ENCODE results near the gene RTP4. TPM values are rescaled to one million over a fixed set of nuclear protein-coding genes. Genes with fewer than 3 reads are reported as not detected.

RTP4 gene
- polyA plus RNA-seq: 1 to 10 TPM in 1 of 2 donors, under 1 TPM in 1; 0.90 to 1.2 TPM

GRCh38 chr3:187368251-187369088, at the start of gene RTP4:
RTP4 (plus strand) TSS chr3:187368385; CDS start chr3:187368442, 57 bp downstream.
- Histone ChIP-seq H3K9me3 (ENCODE audit: control insufficient read depth in 2 of 2, insufficient read depth in 1 of 2, low read depth in 1 of 2, low read length in 1 of 2) (no peaks in the 10 kb centered on the region), H3K36me3 (ENCODE audit: control insufficient read depth in 2 of 2, insufficient read depth in 2 of 2, low read length in 1 of 2) (no peaks in the 10 kb centered on the region), H3K4me3 (ENCODE audit: low read depth in 1 of 2, low read length in 2 of 2) (peak within 1 kb of the TSS; percentile 43 to 53), H3K4me1 (ENCODE audit: control insufficient read depth in 2 of 2, insufficient read depth in 2 of 2, low read length in 1 of 2) (peaks cover 0 to 6% of the 10 kb centered on the region in 2 donors), H3K27me3 (ENCODE audit: control insufficient read depth in 1 of 2, insufficient read depth in 2 of 2, low read length in 2 of 2) (no peaks in the 10 kb centered on the region), H3K27ac (ENCODE audit: low read depth in 2 of 2, low read length in 1 of 2) (peak within 1 kb of the TSS; percentile 55 to 84)
- WGBS, 2 donors: 21 to 25% methylated on average over 10 of the region's 10 CpGs

- H3K4me3 ChIP-seq (ENCODE audit: low read depth in 1 of 2, low read length in 2 of 2): no peak overlapping the region
- 15 to 16% methylated on average over 13 of the region's 13 CpGs for WGBS, 2 donors
- H3K27me3 ChIP-seq (ENCODE audit: control insufficient read depth in 1 of 2, insufficient read depth in 2 of 2, low read length in 2 of 2): no peaks in the 10 kb centered on the region
- H3K27ac ChIP-seq (ENCODE audit: low read depth in 2 of 2, low read length in 1 of 2): no peak overlapping the region
- H3K4me1 ChIP-seq (ENCODE audit: control insufficient read depth in 2 of 2, insufficient read depth in 2 of 2, low read length in 1 of 2): no peaks in the 10 kb centered on the region
- H3K36me3 ChIP-seq (ENCODE audit: control insufficient read depth in 2 of 2, insufficient read depth in 2 of 2, low read length in 1 of 2): no peaks in the 10 kb centered on the region
- no peaks in the 10 kb centered on the region for H3K9me3 ChIP-seq (ENCODE audit: control insufficient read depth in 2 of 2, insufficient read depth in 1 of 2, low read depth in 1 of 2, low read length in 1 of 2)
These were observed 49.2 kb upstream of the RTP4 start for GRCh38 chr3:187318819-187319616.

- no peaks in the 10 kb centered on the region for H3K27me3 ChIP-seq (ENCODE audit: control insufficient read depth in 1 of 2, insufficient read depth in 2 of 2, low read length in 2 of 2)
- no peaks in the 10 kb centered on the region for H3K36me3 ChIP-seq (ENCODE audit: control insufficient read depth in 2 of 2, insufficient read depth in 2 of 2, low read length in 1 of 2)
- H3K4me1 ChIP-seq (ENCODE audit: control insufficient read depth in 2 of 2, insufficient read depth in 2 of 2, low read length in 1 of 2): no peaks in the 10 kb centered on the region
- no peak overlapping the region for H3K4me3 ChIP-seq (ENCODE audit: low read depth in 1 of 2, low read length in 2 of 2)
- 33 to 40% methylated on average over 7 of the region's 7 CpGs for WGBS, 2 donors
- no peaks in the 10 kb centered on the region for H3K9me3 ChIP-seq (ENCODE audit: control insufficient read depth in 2 of 2, insufficient read depth in 1 of 2, low read depth in 1 of 2, low read length in 1 of 2)
- H3K27ac ChIP-seq (ENCODE audit: low read depth in 2 of 2, low read length in 1 of 2): no peak overlapping the region
These were observed 48.4 kb upstream of the RTP4 start for GRCh38 chr3:187319699-187320302.

GRCh38 chr3:187321766-187322165, 46.4 kb upstream of the RTP4 start:
- no peaks in the 10 kb centered on the region for H3K27me3 ChIP-seq (ENCODE audit: control insufficient read depth in 1 of 2, insufficient read depth in 2 of 2, low read length in 2 of 2)
- H3K36me3 ChIP-seq (ENCODE audit: control insufficient read depth in 2 of 2, insufficient read depth in 2 of 2, low read length in 1 of 2): no peaks in the 10 kb centered on the region
- no peak overlapping the region for H3K4me3 ChIP-seq (ENCODE audit: low read depth in 1 of 2, low read length in 2 of 2)
- H3K4me1 ChIP-seq (ENCODE audit: control insufficient read depth in 2 of 2, insufficient read depth in 2 of 2, low read length in 1 of 2): no peaks in the 10 kb centered on the region
- H3K9me3 ChIP-seq (ENCODE audit: control insufficient read depth in 2 of 2, insufficient read depth in 1 of 2, low read depth in 1 of 2, low read length in 1 of 2): no peaks in the 10 kb centered on the region
- H3K27ac ChIP-seq (ENCODE audit: low read depth in 2 of 2, low read length in 1 of 2): no peak overlapping the region
- WGBS, 2 donors: 60 to 63% methylated on average over 1 of the region's 1 CpG

GRCh38 chr3:187322291-187322690, 45.9 kb upstream of the RTP4 start:
- no peaks in the 10 kb centered on the region for H3K27me3 ChIP-seq (ENCODE audit: control insufficient read depth in 1 of 2, insufficient read depth in 2 of 2, low read length in 2 of 2)
- no peaks in the 10 kb centered on the region for H3K9me3 ChIP-seq (ENCODE audit: control insufficient read depth in 2 of 2, insufficient read depth in 1 of 2, low read depth in 1 of 2, low read length in 1 of 2)
- H3K4me1 ChIP-seq (ENCODE audit: control insufficient read depth in 2 of 2, insufficient read depth in 2 of 2, low read length in 1 of 2): no peaks in the 10 kb centered on the region
- H3K27ac ChIP-seq (ENCODE audit: low read depth in 2 of 2, low read length in 1 of 2): no peak overlapping the region
- H3K36me3 ChIP-seq (ENCODE audit: control insufficient read depth in 2 of 2, insufficient read depth in 2 of 2, low read length in 1 of 2): no peaks in the 10 kb centered on the region
- WGBS, 2 donors: 85 to 86% methylated on average over 7 of the region's 7 CpGs
- H3K4me3 ChIP-seq (ENCODE audit: low read depth in 1 of 2, low read length in 2 of 2): no peak overlapping the region

- Histone ChIP-seq H3K4me3 (ENCODE audit: low read depth in 1 of 2, low read length in 2 of 2) (no peak overlapping the region), H3K4me1 (ENCODE audit: control insufficient read depth in 2 of 2, insufficient read depth in 2 of 2, low read length in 1 of 2) (no peaks in the 10 kb centered on the region), H3K36me3 (ENCODE audit: control insufficient read depth in 2 of 2, insufficient read depth in 2 of 2, low read length in 1 of 2) (no peaks in the 10 kb centered on the region), H3K27me3 (ENCODE audit: control insufficient read depth in 1 of 2, insufficient read depth in 2 of 2, low read length in 2 of 2) (no peaks in the 10 kb centered on the region), H3K27ac (ENCODE audit: low read depth in 2 of 2, low read length in 1 of 2) (no peak overlapping the region), H3K9me3 (ENCODE audit: control insufficient read depth in 2 of 2, insufficient read depth in 1 of 2, low read depth in 1 of 2, low read length in 1 of 2) (no peaks in the 10 kb centered on the region)
- 58 to 66% methylated on average over 3 of the region's 3 CpGs for WGBS, 2 donors
These were observed 45.1 kb upstream of the RTP4 start for GRCh38 chr3:187323091-187323490.

GRCh38 chr3:187325632-187326031, 42.6 kb upstream of the RTP4 start:
- Histone ChIP-seq H3K4me1 (ENCODE audit: control insufficient read depth in 2 of 2, insufficient read depth in 2 of 2, low read length in 1 of 2) (no peaks in the 10 kb centered on the region), H3K9me3 (ENCODE audit: control insufficient read depth in 2 of 2, insufficient read depth in 1 of 2, low read depth in 1 of 2, low read length in 1 of 2) (no peaks in the 10 kb centered on the region), H3K27me3 (ENCODE audit: control insufficient read depth in 1 of 2, insufficient read depth in 2 of 2, low read length in 2 of 2) (no peaks in the 10 kb centered on the region), H3K36me3 (ENCODE audit: control insufficient read depth in 2 of 2, insufficient read depth in 2 of 2, low read length in 1 of 2) (no peaks in the 10 kb centered on the region), H3K27ac (ENCODE audit: low read depth in 2 of 2, low read length in 1 of 2) (no peak overlapping the region), H3K4me3 (ENCODE audit: low read depth in 1 of 2, low read length in 2 of 2) (no peak overlapping the region)
- 59 to 66% methylated on average over 5 of the region's 5 CpGs for WGBS, 2 donors

- no peaks in the 10 kb centered on the region for H3K36me3 ChIP-seq (ENCODE audit: control insufficient read depth in 2 of 2, insufficient read depth in 2 of 2, low read length in 1 of 2)
- H3K27ac ChIP-seq (ENCODE audit: low read depth in 2 of 2, low read length in 1 of 2): no peak overlapping the region
- H3K4me1 ChIP-seq (ENCODE audit: control insufficient read depth in 2 of 2, insufficient read depth in 2 of 2, low read length in 1 of 2): no peaks in the 10 kb centered on the region
- 64 to 69% methylated on average over 2 of the region's 2 CpGs for WGBS, 2 donors
- H3K4me3 ChIP-seq (ENCODE audit: low read depth in 1 of 2, low read length in 2 of 2): no peak overlapping the region
- H3K9me3 ChIP-seq (ENCODE audit: control insufficient read depth in 2 of 2, insufficient read depth in 1 of 2, low read depth in 1 of 2, low read length in 1 of 2): peaks cover 0 to 2% of the 10 kb centered on the region in 2 donors
- no peaks in the 10 kb centered on the region for H3K27me3 ChIP-seq (ENCODE audit: control insufficient read depth in 1 of 2, insufficient read depth in 2 of 2, low read length in 2 of 2)
These were observed 40.3 kb upstream of the RTP4 start for GRCh38 chr3:187327845-187328244.

GRCh38 chr3:187328691-187329090, 39.5 kb upstream of the RTP4 start:
- no peaks in the 10 kb centered on the region for H3K4me1 ChIP-seq (ENCODE audit: control insufficient read depth in 2 of 2, insufficient read depth in 2 of 2, low read length in 1 of 2)
- no peak overlapping the region for H3K27ac ChIP-seq (ENCODE audit: low read depth in 2 of 2, low read length in 1 of 2)
- H3K27me3 ChIP-seq (ENCODE audit: control insufficient read depth in 1 of 2, insufficient read depth in 2 of 2, low read length in 2 of 2): no peaks in the 10 kb centered on the region
- no peak overlapping the region for H3K4me3 ChIP-seq (ENCODE audit: low read depth in 1 of 2, low read length in 2 of 2)
- peaks cover 0 to 2% of the 10 kb centered on the region in 2 donors for H3K9me3 ChIP-seq (ENCODE audit: control insufficient read depth in 2 of 2, insufficient read depth in 1 of 2, low read depth in 1 of 2, low read length in 1 of 2)
- H3K36me3 ChIP-seq (ENCODE audit: control insufficient read depth in 2 of 2, insufficient read depth in 2 of 2, low read length in 1 of 2): no peaks in the 10 kb centered on the region
- WGBS, 2 donors: 90 to 94% methylated on average over 3 of the region's 3 CpGs

Data from esophagus (tissue), 2 donors.